ENCODE measurements around the gene MSMO1.

The MSMO1 gene

GRCh38 chr4:165360985-165361670 lies 33.7 kb downstream of the MSMO1 start:
- no peak for DNase-seq

- DNase-seq, result no peak
Measured at GRCh38 chr4:165361810-165362209, 34.3 kb downstream of the MSMO1 start.

GRCh38 chr4:165364452-165365080 lies 37.1 kb downstream of the MSMO1 start:
- no peak for DNase-seq

GRCh38 chr4:165367040-165367439 lies 39.6 kb downstream of the MSMO1 start:
- no peak for DNase-seq

- no peak for DNase-seq
Measured at GRCh38 chr4:165368114-165368513, 40.6 kb downstream of the MSMO1 start.

GRCh38 chr4:165368567-165368966 lies 41.1 kb downstream of the MSMO1 start:
- no peak for DNase-seq

- DNase-seq, result no peak
Measured at GRCh38 chr4:165369522-165369921, 42.1 kb downstream of the MSMO1 start.

- DNase-seq, result no peak
Measured at GRCh38 chr4:165370530-165370929, 43.1 kb downstream of the MSMO1 start.

- no peak for DNase-seq
Measured at GRCh38 chr4:165375465-165375864, 48.0 kb downstream of the MSMO1 start.

GRCh38 chr4:165378398-165378744 lies 50.9 kb downstream of the MSMO1 start:
- DNase-seq, result peak; percentile 55 to 68

GRCh38 chr4:165378745-165379677 lies 51.5 kb downstream of the MSMO1 start, which contains the start of gene CPE:
TSS of gene CPE (plus strand) at chr4:165379008. CDS start at chr4:165379222, 214 bp downstream.
- DNase-seq, result peak; percentile 78 to 84

GRCh38 chr4:165379678-165380064 lies 52.2 kb downstream of the MSMO1 start:
- no peak for DNase-seq

GRCh38 chr4:165380805-165381204 lies 53.3 kb downstream of the MSMO1 start:
- no peak for DNase-seq

- no peak for DNase-seq
Measured at GRCh38 chr4:165381821-165382373, 54.4 kb downstream of the MSMO1 start.

- no peak for DNase-seq
Measured at GRCh38 chr4:165382640-165383039, 55.2 kb downstream of the MSMO1 start.

- peak in 1 of 2 experiments; percentile 20 for DNase-seq
Measured at GRCh38 chr4:165383591-165384073, 56.2 kb downstream of the MSMO1 start.

- no peak for DNase-seq
Measured at GRCh38 chr4:165384186-165384585, 56.7 kb downstream of the MSMO1 start.

- peak in 1 of 2 experiments; percentile 20 for DNase-seq
Measured at GRCh38 chr4:165384598-165384997, 57.1 kb downstream of the MSMO1 start.

- DNase-seq, result no peak
Measured at GRCh38 chr4:165385126-165385525, 57.7 kb downstream of the MSMO1 start.

- DNase-seq, result no peak
Measured at GRCh38 chr4:165386328-165386727, 58.9 kb downstream of the MSMO1 start.

- no peak for DNase-seq
Measured at GRCh38 chr4:165388756-165389155, 61.3 kb downstream of the MSMO1 start.

Data from cerebellar nuclear complex (tissue), 1 donor.